K562 treated with DMSO at 1 percent for 12 hours (cell line): ENCODE measurements around the gene IRX2. TPM values are rescaled to one million over a fixed set of nuclear protein-coding genes. Genes with fewer than 3 reads are reported as not detected.

Source experiments
- total RNA-seq: library from RNA; unstranded; fragments of 300-600 nt; gene quantifications from 2 replicates; pipeline ENCODE4 v1.2.3, GENCODE V29; 2022; ENCODE audit not compliant: insufficient read depth

IRX2 gene
- total RNA-seq, result not detected in 2 replicates

GRCh38 chr5:2751592-2752021 is at the start of gene IRX2:
TSS of gene IRX2 (minus strand) at chr5:2751677. CDS start at chr5:2751413, 264 bp downstream.

